ENCODE measurements around the gene KLHL18.
"Not testable (repeated sequence)": the region's sequence is repeated elsewhere in the genome, so short reads cannot be mapped to it uniquely, and the experiment has no call there.

KLHL18 gene

GRCh38 chr3:47365213-47366153 lies 82.7 kb downstream of the KLHL18 start:
- DNase-seq (ENCODE audit: low read depth) = no peak

- DNase-seq (ENCODE audit: low read depth) = no peak
These were observed 84.1 kb downstream of the KLHL18 start for GRCh38 chr3:47366833-47367232.

- no peak for DNase-seq (ENCODE audit: low read depth)
These were observed 84.9 kb downstream of the KLHL18 start for GRCh38 chr3:47367631-47368030.

- DNase-seq (ENCODE audit: low read depth) = not testable (repeated sequence)
These were observed 87.3 kb downstream of the KLHL18 start for GRCh38 chr3:47370020-47370419.

GRCh38 chr3:47370887-47371697 lies 88.3 kb downstream of the KLHL18 start:
- no peak for DNase-seq (ENCODE audit: low read depth)

GRCh38 chr3:47374587-47374986 lies 91.8 kb downstream of the KLHL18 start:
- no peak for DNase-seq (ENCODE audit: low read depth)

GRCh38 chr3:47376393-47376792 lies 93.6 kb downstream of the KLHL18 start:
- DNase-seq (ENCODE audit: low read depth) = no peak

GRCh38 chr3:47377186-47377585 lies 94.4 kb downstream of the KLHL18 start:
- no peak for DNase-seq (ENCODE audit: low read depth)

GRCh38 chr3:47378869-47379268 lies 96.1 kb downstream of the KLHL18 start:
- no peak for DNase-seq (ENCODE audit: low read depth)

GRCh38 chr3:47379411-47379899 lies 96.7 kb downstream of the KLHL18 start:
- DNase-seq (ENCODE audit: low read depth) = no peak

- no peak for DNase-seq (ENCODE audit: low read depth)
These were observed 97.4 kb downstream of the KLHL18 start for GRCh38 chr3:47380026-47380600.

- DNase-seq (ENCODE audit: low read depth) = peak; percentile 98
These were observed 98.0 kb downstream of the KLHL18 start, which contains the start of gene PTPN23 for GRCh38 chr3:47380601-47381316. Gene PTPN23, plus strand, starts transcription at chr3:47381021. Its CDS starts 76 bp downstream, at chr3:47381097.

GRCh38 chr3:47381317-47382157 lies 98.8 kb downstream of the KLHL18 start:
- peak; percentile 62 for DNase-seq (ENCODE audit: low read depth)

GRCh38 chr3:47384425-47384824 lies 101.7 kb downstream of the KLHL18 start:
- DNase-seq (ENCODE audit: low read depth) = no peak

GRCh38 chr3:47385007-47385406 lies 102.3 kb downstream of the KLHL18 start:
- no peak for DNase-seq (ENCODE audit: low read depth)

- no peak for DNase-seq (ENCODE audit: low read depth)
These were observed 103.1 kb downstream of the KLHL18 start for GRCh38 chr3:47385796-47386195.

- no peak for DNase-seq (ENCODE audit: low read depth)
These were observed 110.2 kb downstream of the KLHL18 start for GRCh38 chr3:47392933-47393332.

- no peak for DNase-seq (ENCODE audit: low read depth)
These were observed 111.6 kb downstream of the KLHL18 start for GRCh38 chr3:47394140-47394870.

- no peak for DNase-seq (ENCODE audit: low read depth)
These were observed 112.1 kb downstream of the KLHL18 start for GRCh38 chr3:47394881-47395280.

Data from stimulated activated CD8-positive, alpha-beta memory T cell treated with anti-CD3 and anti-CD28 coated beads, Interleukin-12 subunit alpha, Interleukin-12 subunit beta, amount 100 ng/mL, for 4 hours (primary cell).